Measurements from ENCODE around the gene TFCP2L1.

DNA sequence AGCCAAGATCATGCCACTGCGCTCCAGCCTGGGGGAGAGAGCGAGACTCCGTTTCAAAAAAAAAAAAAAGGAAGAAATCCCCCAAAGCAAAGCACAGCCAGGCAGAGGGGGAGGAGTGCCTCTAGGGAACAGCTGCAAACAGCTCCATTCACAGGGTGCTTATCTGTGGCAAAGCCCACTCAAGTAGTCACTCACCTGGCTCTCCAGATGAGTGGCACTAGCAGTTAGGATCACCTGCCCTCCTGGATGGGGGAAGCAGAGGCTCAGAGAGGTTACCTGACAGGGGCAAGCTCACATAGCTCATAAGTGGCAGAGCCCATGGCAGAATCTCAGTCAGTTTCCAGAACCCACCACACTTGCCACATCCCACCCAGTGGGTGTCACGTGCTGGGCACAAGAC lies 30.3 kb downstream of the TFCP2L1 start:
- TF ChIP-seq EZH2 (IDR thresholded peaks at IDR 0.05) (no peak), FOXP2 (optimal IDR thresholded peaks at IDR 0.05; ENCODE audit: control extremely low read depth, extremely low read length, insufficient read depth) (no peak), POLR2AphosphoS5 (IDR thresholded peaks at IDR 0.05; ENCODE audit: borderline replicate concordance, low read depth, low read length) (no peak)

Measured in SK-N-MC (cell line).